ENCODE results near the gene LYST. TPM values are rescaled to one million over a fixed set of nuclear protein-coding genes. Genes with fewer than 3 reads are reported as not detected.

Gene LYST
- total and polyA plus RNA-seq, 2 of the 4 experiments (the other 2 are of a cell fraction) = 2.2 to 7.2 TPM

DNA sequence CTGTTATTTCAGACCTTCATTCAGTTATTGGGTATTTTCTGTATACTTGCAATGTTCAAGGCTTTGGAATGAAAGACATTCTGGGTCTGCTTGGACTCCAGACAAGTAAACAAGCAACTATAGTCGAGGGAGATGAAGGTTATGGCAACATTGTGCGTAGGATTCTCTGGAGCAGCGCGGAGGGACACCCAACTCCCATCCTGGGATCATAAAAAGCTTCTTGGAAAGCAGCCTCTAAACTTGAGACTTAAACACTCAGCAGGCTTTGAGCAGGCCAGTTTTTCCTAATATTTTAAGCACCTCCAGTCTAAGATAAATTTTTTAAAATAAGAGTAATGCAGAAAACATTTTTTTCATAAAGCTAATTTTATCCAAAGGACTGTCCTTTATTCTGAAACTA, 7.6 kb upstream of the LYST start:
- no peak overlapping the region for H3K4me3 ChIP-seq (ENCODE audit: insufficient read depth, low read depth, low read length)
- no peaks in the 10 kb centered on the region for H3K9me1 ChIP-seq (ENCODE audit: insufficient read depth, low read length)
- H3K18ac ChIP-seq (ENCODE audit: low read depth, low read length) = no peak overlapping the region
- no peak overlapping the region for H2BK15ac ChIP-seq (ENCODE audit: low read depth, low read length)
- no peak overlapping the region for H4K8ac ChIP-seq (ENCODE audit: low read depth in 2 of 2, low read length in 2 of 2)
- H3K9ac ChIP-seq (ENCODE audit: low read depth, low read length) = no peak overlapping the region
- BruUV-seq (replicated peaks) = no TSS peak
- intact Hi-C loops (cut with micrococcal nuclease) = no loop called here
- no peak overlapping the region for H2BK5ac ChIP-seq (ENCODE audit: low read depth, low read length, poor library complexity, severe bottlenecking)
- H3K14ac ChIP-seq (replicated peaks; ENCODE audit: low read depth, low read length) = no peak overlapping the region
- ChIA-PET CTCF (interaction anchor here (0.5 kb wide), 1 partner anchor 91 kb away, joined by 3 read pairs; no protein-coding TSS in a partner anchor), POLR2A (ENCODE audit: unreplicated experiment) (no interaction called here)
- H3K27ac ChIP-seq (ENCODE audit: insufficient read depth, low read length) = no peak overlapping the region
- H3K9me3 ChIP-seq (ENCODE audit: control insufficient read depth, insufficient read depth, low read length) = no peaks in the 10 kb centered on the region
- H3K56ac ChIP-seq (ENCODE audit: extremely low read depth, insufficient read depth, low read length) = no peak overlapping the region
- TF ChIP-seq CEBPB (IDR thresholded peaks at IDR 0.05; ENCODE audit: low read depth, low read length) (no peak), NFE2L2 (IDR thresholded peaks at IDR 0.05; ENCODE audit: low read depth, low read length) (no peak), MAFK (IDR thresholded peaks at IDR 0.05; ENCODE audit: low read depth, low read length) (no peak)
- no peaks in the 10 kb centered on the region for H4K20me1 ChIP-seq (ENCODE audit: insufficient read depth, low read length)
- peaks cover 13% of the 10 kb centered on the region for H3K27me3 ChIP-seq (ENCODE audit: control insufficient read depth, insufficient read depth, low read length)
- H3K23ac ChIP-seq (ENCODE audit: low read depth, low read length) = no peak overlapping the region
- DNase-seq (peak; percentile 3), ATAC-seq (ENCODE audit: low read depth) (no peak; the same call in 1 of the 2 replicates)
- in situ Hi-C loops (cut with MboI; ENCODE audit: low sequenced_read_pairs) = no loop called here
- dilution Hi-C loops (cut with HindIII; ENCODE audit: low sequenced_read_pairs, unreplicated experiment) = no loop called here
- H3K36me3 ChIP-seq (ENCODE audit: control insufficient read depth, insufficient read depth, low read length) = no peaks in the 10 kb centered on the region
- no peak overlapping the region for H4K5ac ChIP-seq (ENCODE audit: low read depth, low read length)
- WGBS, 2 experiments (ENCODE audit: extremely low coverage in 2 of 2, insufficient read length in 1 of 2) = no CpG with 5 or more reads among the region's 4 CpGs
- no peaks in the 10 kb centered on the region for H3K4me1 ChIP-seq (ENCODE audit: control insufficient read depth, insufficient read depth, low read length)
- H2AK5ac ChIP-seq (ENCODE audit: low read depth, low read length) = no peak overlapping the region
- no peak overlapping the region for H2AFZ ChIP-seq (replicated peaks; ENCODE audit: low read length, poor library complexity)
- H3K4me2 ChIP-seq (ENCODE audit: low read depth, low read length) = no peak overlapping the region
- no peak overlapping the region for H2BK120ac ChIP-seq (ENCODE audit: low read depth, low read length)
- H2BK20ac ChIP-seq (ENCODE audit: low read depth, low read length) = no peak overlapping the region
- no peak overlapping the region for H3K4ac ChIP-seq (ENCODE audit: low read depth, low read length)
- H2AK9ac ChIP-seq (replicated peaks; ENCODE audit: low read depth, low read length, poor library complexity) = no peak overlapping the region
- no peaks in the 10 kb centered on the region for H3K79me1 ChIP-seq (ENCODE audit: low read depth in 1 of 2, low read length in 2 of 2)
- no peak overlapping the region for H4K91ac ChIP-seq (ENCODE audit: insufficient read depth, low read depth, low read length)

Data from IMR-90 (cell line).